H9 (cell line): Measurements from ENCODE around the gene GATA5. TPM values are rescaled to one million over a fixed set of nuclear protein-coding genes. Genes with fewer than 3 reads are reported as not detected.

Source experiments
- DNase-seq: peaks from one replicate; pipeline ENCODE4 v3.0.0-alpha.2; 2017
- H2AFZ ChIP-seq: one replicate; pipeline ENCODE4 v1.6.1; 2013; ENCODE audit warnings: mild to moderate bottlenecking, low read length, control low read depth, moderate library complexity
- H2AK5ac ChIP-seq: 2 replicates; pipeline ENCODE4 v1.6.1; 2013; ENCODE audit warnings: low read length, control low read depth, mixed read lengths; ENCODE audit not compliant: insufficient read length
- H2BK120ac ChIP-seq: one replicate; pipeline ENCODE4 v1.6.1; 2013; ENCODE audit warnings: low read depth, mild to moderate bottlenecking, low read length, control low read depth, inconsistent platforms; ENCODE audit not compliant: poor library complexity, severe bottlenecking
- H2BK12ac ChIP-seq: 2 replicates; pipeline ENCODE4 v1.6.1; 2013; ENCODE audit warnings: low read length, control low read depth, mixed read lengths, low read depth; ENCODE audit not compliant: insufficient read length
- H2BK15ac ChIP-seq: 2 replicates; pipeline ENCODE4 v1.6.1; 2013; ENCODE audit warnings: low read depth, low read length, control low read depth
- H2BK20ac ChIP-seq: one replicate; pipeline ENCODE4 v1.6.1; 2013; ENCODE audit warnings: low read depth, mild to moderate bottlenecking, low read length, control low read depth, inconsistent platforms; ENCODE audit not compliant: poor library complexity, severe bottlenecking
- H2BK5ac ChIP-seq: 2 replicates; pipeline ENCODE4 v1.6.1; 2013; ENCODE audit warnings: low read length, control low read depth, mixed read lengths; ENCODE audit not compliant: insufficient read length
- H3K14ac ChIP-seq: 2 replicates; pipeline ENCODE4 v1.6.1; 2013; ENCODE audit warnings: low read length, control low read depth; ENCODE audit not compliant: insufficient read depth
- H3K18ac ChIP-seq: 2 replicates; pipeline ENCODE4 v1.6.1; 2013; ENCODE audit warnings: low read depth, mild to moderate bottlenecking, mixed read lengths, low read length, control low read depth; ENCODE audit not compliant: insufficient read length
- H3K23ac ChIP-seq: 2 replicates; pipeline ENCODE4 v1.6.1; 2013; ENCODE audit warnings: low read length, control low read depth, mixed read lengths, low read depth; ENCODE audit not compliant: insufficient read length
- H3K23me2 ChIP-seq: 2 replicates; pipeline ENCODE4 v1.6.1; 2013; ENCODE audit warnings: low read depth, mild to moderate bottlenecking, mixed read lengths, low read length, control low read depth; ENCODE audit not compliant: insufficient read length, poor library complexity, severe bottlenecking
- H3K27ac ChIP-seq: 2 replicates; pipeline ENCODE4 v1.5.1; 2013; ENCODE audit warnings: low read length, control low read depth, mixed read lengths, low read depth; ENCODE audit not compliant: insufficient read length
- H3K27me3 ChIP-seq: 2 replicates; pipeline ENCODE4 v1.6.1; 2013; ENCODE audit warnings: low read length, control low read depth, inconsistent platforms; ENCODE audit not compliant: insufficient read depth
- H3K4ac ChIP-seq: 2 replicates; pipeline ENCODE4 v1.6.1; 2013; ENCODE audit warnings: low read depth, mild to moderate bottlenecking, control low read depth, inconsistent platforms, low read length, moderate library complexity
- H3K4me1 ChIP-seq: 2 replicates; pipeline ENCODE4 v1.6.1; 2013; ENCODE audit warnings: low read length, control low read depth, inconsistent platforms; ENCODE audit not compliant: insufficient read depth
- H3K4me2 ChIP-seq: 2 replicates; pipeline ENCODE4 v1.6.1; 2013; ENCODE audit warnings: low read length, control low read depth, mixed read lengths; ENCODE audit not compliant: insufficient read length, insufficient read depth
- H3K56ac ChIP-seq: 2 replicates; pipeline ENCODE4 v1.6.1; 2013; ENCODE audit warnings: low read depth, mild to moderate bottlenecking, mixed read lengths, low read length, control low read depth; ENCODE audit not compliant: insufficient read length
- H3K79me1 ChIP-seq: 2 replicates; pipeline ENCODE4 v1.6.1; 2013; ENCODE audit warnings: low read depth, mild to moderate bottlenecking, moderate library complexity, low read length, control low read depth, inconsistent platforms; ENCODE audit not compliant: insufficient read depth, poor library complexity, severe bottlenecking
- H3K79me2 ChIP-seq: 2 replicates; pipeline ENCODE4 v1.6.1; 2013; ENCODE audit warnings: low read length, control low read depth, inconsistent platforms; ENCODE audit not compliant: insufficient read depth
- H3K9ac ChIP-seq: 2 replicates; pipeline ENCODE4 v1.6.1; 2013; ENCODE audit warnings: low read length, control low read depth, mixed read lengths; ENCODE audit not compliant: insufficient read length; ENCODE audit errors: extremely low read depth
- H3K9me3 ChIP-seq: one replicate; pipeline ENCODE4 v1.6.1; 2013; ENCODE audit warnings: low read depth, low read length, inconsistent platforms; ENCODE audit not compliant: control insufficient read depth
- H3T11ph ChIP-seq: one replicate; pipeline ENCODE4 v1.6.1; 2013; ENCODE audit warnings: mild to moderate bottlenecking, low read length, control low read depth, inconsistent platforms
- H4K20me1 ChIP-seq: one replicate; pipeline ENCODE4 v1.6.1; 2013; ENCODE audit not compliant: control insufficient read depth, insufficient read length, insufficient read depth
- H4K5ac ChIP-seq: 2 replicates; pipeline ENCODE4 v1.6.1; 2013; ENCODE audit warnings: low read depth, mild to moderate bottlenecking, mixed read lengths, low read length, control low read depth; ENCODE audit not compliant: insufficient read length
- H4K8ac ChIP-seq: replicated peaks from 2 replicates; pipeline ENCODE4 v1.6.1; 2013; ENCODE audit warnings: low read length, control low read depth, mixed read lengths, low read depth; ENCODE audit not compliant: insufficient read length
- H4K91ac ChIP-seq: 2 replicates; pipeline ENCODE4 v1.6.1; 2013; ENCODE audit warnings: low read depth, mild to moderate bottlenecking, moderate library complexity, mixed read lengths, low read length, control low read depth; ENCODE audit not compliant: insufficient read length
- H3K27ac Mint-ChIP-seq, 3 experiments: 2 replicates in 2 of 3; 3 replicates in 1 of 3; pipeline ENCODE4 v1.8.0; 2020 to 2021; ENCODE audit warnings: mixed read lengths in 3 of 3, mild to moderate bottlenecking in 1 of 3, moderate library complexity in 1 of 3
- H3K27me3 Mint-ChIP-seq: 2 replicates; pipeline ENCODE4 v1.8.0; 2021; ENCODE audit warnings: low read depth, mild to moderate bottlenecking, moderate library complexity, mixed read lengths
- H3K36me3 Mint-ChIP-seq, 3 experiments: 2 replicates in 2 of 3; 3 replicates in 1 of 3; pipeline ENCODE4 v1.8.0; 2020 to 2021; ENCODE audit warnings: low read depth in 3 of 3, mixed read lengths in 3 of 3; ENCODE audit not compliant: insufficient read depth in 1 of 3
- H3K4me1 Mint-ChIP-seq, 2 experiments: 2 replicates each; pipeline ENCODE4 v1.8.0; 2020; ENCODE audit warnings: mixed read lengths in 2 of 2
- H3K4me3 Mint-ChIP-seq, 2 experiments: 2 replicates in 1 of 2; 3 replicates in 1 of 2; pipeline ENCODE4 v1.8.0; 2020 to 2021; ENCODE audit warnings: mild to moderate bottlenecking in 2 of 2, mixed read lengths in 2 of 2, moderate library complexity in 1 of 2
- H3K9me3 Mint-ChIP-seq, 2 experiments: 2 replicates in 1 of 2; 3 replicates in 1 of 2; pipeline ENCODE4 v1.8.0; 2020; ENCODE audit warnings: mild to moderate bottlenecking in 2 of 2, mixed read lengths in 2 of 2, moderate library complexity in 1 of 2
- CTCF ChIP-seq: fragments of 200-600 bp; sonication (generic); conservative IDR thresholded peaks from 3 replicates; pipeline ENCODE4 v1.8.0; 2021; ENCODE audit warnings: antibody characterized with exemption, mild to moderate bottlenecking
- WGBS: extraction: QIAGEN DNeasy Blood & Tissue Kit; methylation state at CpG from one replicate; pipeline ENCODE4 v1.1.7; 2013; ENCODE audit warnings: missing lambda C conversion rate, low lambda C conversion rate, mixed read lengths; ENCODE audit not compliant: insufficient read length; ENCODE audit errors: extremely low coverage; 5-methylcytosine and 5-hydroxymethylcytosine counted together
- total RNA-seq: library from RNA; stranded (reverse); gene quantifications from 2 replicates; pipeline ENCODE4 v1.2.1, GENCODE V29; 2021

GATA5 gene
- total RNA-seq, 1 experiment from 2014 or later, result 0.24 TPM

- Histone ChIP-seq H2BK15ac (no peak overlapping the region), H3K79me1 (no peaks in the 10 kb centered on the region), H2BK5ac (no peak overlapping the region), H3K4ac (no peak overlapping the region), H3K4me2 (no peak overlapping the region), H3K23ac (no peak overlapping the region), H2BK12ac (no peak overlapping the region), H3K27ac (no peak overlapping the region), H2AK5ac (no peak overlapping the region), H3K23me2 (no peaks in the 10 kb centered on the region), H3K9ac (no peak overlapping the region), H2BK120ac (no peak overlapping the region), H3K18ac (no peak overlapping the region), H3K56ac (no peak overlapping the region), H3K79me2 (no peaks in the 10 kb centered on the region), H3K27me3 (no peaks in the 10 kb centered on the region), H3K14ac (no peak overlapping the region), H4K20me1 (no peaks in the 10 kb centered on the region), H2AFZ (no peak overlapping the region), H4K8ac (peak overlapping the region; percentile 3), H4K5ac (peak overlapping the region; percentile 3), H3K9me3 (no peaks in the 10 kb centered on the region), H2BK20ac (no peak overlapping the region), H3T11ph (no peak overlapping the region), H4K91ac (no peak overlapping the region), H3K4me1 (no peaks in the 10 kb centered on the region; the same call in 1 of the 2 replicates)
- no peak for TF ChIP-seq CTCF
- Mint-ChIP-seq H3K4me1 (peaks cover 6 to 26% of the 10 kb centered on the region in 2 experiments), H3K27ac (no peak overlapping the region), H3K4me3 (no peak overlapping the region), H3K36me3 (peaks cover 0 to 4% (median 4%) of the 10 kb centered on the region in 3 experiments; a peak in 1 of 7 replicates), H3K27me3 (no peaks in the 10 kb centered on the region; the same call in 1 of the 2 replicates), H3K9me3 (peaks cover 3 to 5% of the 10 kb centered on the region in 2 experiments; a peak in 2 of 5 replicates)
- DNase-seq, result no peak
- WGBS, result no CpG with 5 or more reads among the region's 6 CpGs
Measured at GRCh38 chr20:62421716-62421990, 54.1 kb downstream of the GATA5 start.
